Fibroblast of gingiva (primary cell): ENCODE measurements around the gene GHR.
"Not testable (repeated sequence)": the region's sequence is repeated elsewhere in the genome, so short reads cannot be mapped to it uniquely, and the experiment has no call there.

Experiments
- DNase-seq: peaks from one replicate; pipeline ENCODE4 v3.0.0-alpha.2; 2011; ENCODE audit warnings: low read depth

GHR gene

GRCh38 chr5:42569953-42570548 is 146.8 kb downstream of the GHR start:
- DNase-seq, result no peak

- DNase-seq, result peak; percentile 3
Observed at GRCh38 chr5:42570966-42571960, 148.0 kb downstream of the GHR start.

GRCh38 chr5:42572313-42572712 is 149.1 kb downstream of the GHR start:
- no peak for DNase-seq

GRCh38 chr5:42573386-42573785 is 150.1 kb downstream of the GHR start:
- no peak for DNase-seq

DNA sequence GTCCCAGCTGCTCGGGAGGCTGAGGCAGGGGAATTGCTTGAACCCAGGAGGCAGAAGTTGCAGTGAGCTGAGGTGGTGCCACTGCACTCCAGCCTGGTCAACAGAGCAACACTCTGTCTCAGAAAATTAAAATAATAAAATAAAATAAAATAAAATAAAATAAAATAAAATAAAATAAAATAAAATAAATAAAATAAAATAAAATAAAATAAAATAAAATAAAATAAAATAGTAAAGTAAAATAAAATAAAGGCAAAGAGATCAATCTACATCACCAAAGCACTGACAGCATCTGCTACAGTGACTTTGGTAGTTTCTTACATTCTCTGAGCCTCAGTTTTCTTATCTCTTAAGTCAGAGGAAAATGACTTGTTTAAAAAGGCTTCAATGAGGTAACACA is 152.7 kb downstream of the GHR start:
- DNase-seq, result not testable (repeated sequence)

GRCh38 chr5:42578901-42579300 is 155.7 kb downstream of the GHR start:
- DNase-seq, result not testable (repeated sequence)

- peak; percentile 36 for DNase-seq
Observed at GRCh38 chr5:42579320-42579719, 156.1 kb downstream of the GHR start.

DNA sequence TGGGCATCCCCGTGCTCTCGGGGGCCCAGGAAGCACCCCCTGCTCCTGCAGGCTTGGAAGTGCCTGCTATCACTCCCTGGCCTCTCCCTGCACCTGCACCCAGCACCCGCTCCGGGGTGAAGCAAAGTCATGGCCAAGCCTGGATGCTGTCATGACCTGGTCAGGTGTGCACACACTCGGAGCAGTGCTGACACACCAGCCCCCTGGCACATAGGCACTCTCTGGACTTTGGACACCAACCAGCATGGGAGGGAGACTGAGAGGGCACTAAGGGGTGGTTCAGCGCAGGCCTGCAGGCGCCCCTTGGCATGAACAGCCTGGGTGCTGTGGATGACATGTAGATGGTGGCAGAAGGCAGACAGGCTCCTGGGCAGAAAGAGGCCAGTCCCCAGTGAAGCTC is 158.6 kb downstream of the GHR start:
- no peak for DNase-seq

GRCh38 chr5:42582723-42583122 is 159.5 kb downstream of the GHR start:
- no peak for DNase-seq

- peak; percentile 50 for DNase-seq
Observed at GRCh38 chr5:42583322-42583721, 160.1 kb downstream of the GHR start.

DNA sequence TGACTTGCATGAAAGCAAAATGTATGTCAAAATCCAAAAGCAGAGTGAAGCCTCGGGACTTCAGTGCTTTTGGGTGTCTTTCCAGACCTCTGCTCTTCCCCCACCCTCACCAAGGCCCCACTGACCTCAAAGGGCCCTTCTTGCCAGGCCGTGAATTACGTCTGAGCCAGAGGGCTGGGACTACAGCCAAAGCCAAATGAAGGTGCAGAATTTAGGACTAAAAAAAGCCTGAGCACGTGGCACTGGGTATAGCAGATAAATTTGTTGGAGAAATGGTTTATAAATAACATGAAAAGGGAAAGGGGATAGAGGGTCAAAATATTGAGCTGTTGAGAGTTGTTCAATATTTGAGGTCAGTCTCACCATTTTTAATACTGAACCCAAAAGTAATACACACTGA is 163.4 kb downstream of the GHR start:
- no peak for DNase-seq

DNA sequence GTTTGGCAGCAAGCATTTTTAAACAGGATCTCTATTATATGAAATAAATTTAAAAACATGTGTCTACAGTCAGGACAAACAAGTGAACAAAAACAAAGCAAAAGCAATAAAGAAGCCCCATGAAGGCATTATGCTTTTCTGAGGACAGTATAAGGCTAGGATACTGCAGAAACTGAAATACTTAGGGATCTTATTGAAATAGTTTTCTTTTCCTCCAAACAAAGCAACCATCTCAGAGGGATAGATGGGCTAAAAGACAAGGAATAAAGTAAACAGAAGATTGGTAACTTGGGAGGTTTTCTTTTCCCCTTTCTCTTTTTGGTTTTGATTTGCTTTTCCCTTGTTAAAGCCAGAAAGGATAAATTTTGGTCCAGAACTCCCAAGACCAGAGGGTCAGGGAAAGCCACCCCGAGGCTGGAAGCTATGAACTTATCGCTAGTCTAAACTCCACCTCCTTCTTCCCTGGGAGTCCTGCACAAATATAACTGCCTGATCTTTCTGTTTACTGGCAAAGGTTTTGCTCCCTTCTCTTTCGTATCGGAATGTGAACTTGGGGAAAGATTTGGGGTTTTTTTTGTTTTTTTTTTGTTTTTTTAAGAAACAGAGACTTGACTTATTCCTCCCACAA is 164.0 kb downstream of the GHR start:
- no peak for DNase-seq

DNA sequence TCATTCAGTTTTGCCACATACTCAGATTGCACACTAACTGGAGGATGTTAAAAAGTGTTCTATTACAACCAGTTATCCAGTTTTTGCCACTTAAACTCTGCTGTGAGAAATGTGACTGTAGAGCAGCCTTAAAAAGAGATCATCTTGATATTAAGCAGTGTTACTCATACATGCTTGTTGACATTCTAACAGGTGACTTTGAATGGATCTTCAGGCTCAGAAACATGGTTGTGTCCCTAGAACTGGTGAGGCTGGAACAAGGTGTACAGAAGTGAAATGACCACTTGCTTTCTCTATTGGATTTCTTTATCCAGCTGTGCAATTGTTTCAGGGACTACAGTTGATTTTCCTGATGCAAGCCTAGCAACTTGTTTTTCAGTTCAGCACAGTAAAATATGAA is 167.3 kb downstream of the GHR start:
- DNase-seq, result no peak

DNA sequence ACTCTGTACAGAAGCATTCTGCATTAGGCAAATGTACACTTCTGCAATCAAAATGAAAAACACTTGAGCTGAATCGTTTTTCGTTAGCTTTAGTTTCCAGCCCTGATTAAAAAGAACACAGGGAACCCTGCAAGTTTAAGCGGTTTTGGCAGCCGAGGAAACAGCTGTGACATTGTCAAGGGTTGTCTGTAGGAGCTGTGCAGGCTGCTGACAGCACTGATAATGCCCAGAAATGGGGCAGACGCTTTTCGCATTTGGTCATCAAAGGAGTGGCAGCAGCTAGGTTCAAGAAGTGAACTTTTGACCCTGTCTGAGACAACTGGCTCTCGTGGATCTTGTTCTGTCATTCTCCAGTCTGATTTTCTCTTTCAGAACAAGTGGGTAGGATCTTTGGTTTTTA is 167.8 kb downstream of the GHR start:
- peak; percentile 12 for DNase-seq

DNA sequence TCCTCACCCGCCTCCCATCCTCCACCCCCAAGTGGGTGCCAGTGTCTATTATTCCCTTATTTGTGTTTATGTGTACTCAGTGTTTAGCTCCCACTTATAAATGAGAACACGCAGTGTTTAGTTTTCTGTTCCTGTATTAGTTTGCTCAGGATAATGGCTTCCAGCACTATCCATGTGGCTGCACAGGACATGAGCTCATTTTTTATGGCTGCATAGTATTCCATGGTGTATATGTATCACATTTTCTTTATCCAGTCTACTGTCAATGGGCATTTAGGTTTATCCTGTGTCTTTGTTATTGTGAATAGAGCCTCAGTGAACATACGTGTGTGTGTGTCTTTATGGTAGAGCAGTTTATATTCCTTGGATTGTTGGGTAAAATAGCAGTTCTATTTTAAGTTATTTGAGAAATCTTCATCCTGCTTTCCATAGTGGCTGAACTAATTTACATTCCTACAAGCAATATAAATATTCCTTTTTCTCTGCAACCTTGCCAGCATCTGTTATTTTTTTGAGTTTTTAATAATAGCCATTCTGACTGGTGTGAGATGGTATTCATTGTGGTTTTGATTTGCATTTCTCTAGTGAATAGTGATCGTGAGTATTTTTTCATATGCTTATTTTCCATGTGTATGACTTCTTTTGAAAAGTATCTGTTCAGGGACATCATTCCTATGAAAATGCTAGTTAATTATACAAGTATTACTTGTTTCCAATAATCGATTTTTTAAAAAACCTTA is 169.3 kb downstream of the GHR start:
- DNase-seq, result peak; percentile 19

GRCh38 chr5:42593591-42593990 is 170.4 kb downstream of the GHR start:
- no peak for DNase-seq

- DNase-seq, result no peak
Observed at GRCh38 chr5:42595597-42595996, 172.4 kb downstream of the GHR start.

DNA sequence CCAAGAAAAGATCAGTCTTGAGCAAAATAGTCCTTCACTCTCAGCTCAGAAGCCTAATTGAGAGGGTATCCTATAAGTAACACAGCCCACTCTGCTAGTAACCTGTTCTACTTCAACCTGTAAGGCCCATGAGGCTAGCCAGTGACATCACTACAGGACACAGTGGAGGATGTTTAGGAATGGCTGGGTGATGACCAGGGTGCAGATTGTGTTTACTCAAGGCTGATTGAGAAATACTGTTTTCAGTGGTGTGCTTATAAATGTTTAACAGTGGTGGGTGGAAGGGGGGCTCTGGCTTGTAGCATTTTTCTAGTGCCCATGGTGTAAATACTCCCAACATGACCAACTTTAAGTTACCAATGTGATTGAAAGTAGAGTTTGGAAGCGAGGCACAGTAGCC is 173.6 kb downstream of the GHR start:
- no peak for DNase-seq

- no peak for DNase-seq
Observed at GRCh38 chr5:42597318-42597937, 174.2 kb downstream of the GHR start.

DNA sequence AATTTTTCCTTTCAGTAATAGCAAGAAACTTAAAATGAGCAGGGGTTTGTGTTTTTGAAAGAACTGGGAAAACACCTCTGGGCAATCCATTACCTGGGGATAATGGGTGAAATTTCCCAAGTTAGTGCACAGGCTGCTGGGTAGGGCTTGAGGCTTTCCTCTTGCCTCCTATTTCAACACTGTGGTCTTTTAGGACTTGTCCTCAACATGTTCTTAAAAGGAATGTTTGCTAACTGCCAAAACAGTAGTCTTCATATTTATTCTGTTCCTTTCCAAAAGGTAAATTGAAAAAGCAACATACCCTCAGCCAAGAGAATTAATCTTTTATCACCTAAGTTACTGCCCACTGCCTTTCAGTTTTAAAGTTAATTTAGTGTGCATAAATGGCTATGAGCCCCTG is 175.1 kb downstream of the GHR start:
- DNase-seq, result no peak

GRCh38 chr5:42599106-42599505 is 175.9 kb downstream of the GHR start:
- no peak for DNase-seq

GRCh38 chr5:42600441-42600840 is 177.2 kb downstream of the GHR start:
- DNase-seq, result no peak
